Cardiac muscle cell (in vitro differentiated cells and primary cell): ENCODE results near the gene USP2. TPM values are rescaled to one million over a fixed set of nuclear protein-coding genes. Genes with fewer than 3 reads are reported as not detected.

Experiments
- DNase-seq, 2 donors: peaks; one replicate each; pipeline versions ENCODE4 v3.0.0 to v3.0.0-alpha.2; 2010 to 2017; ENCODE audit warnings: low read depth in 1 of 2, low spot score in 1 of 2
- H3K27ac ChIP-seq: fragments of 200-600 bp; sonication (generic); 2 replicates; pipeline ENCODE4 v1.5.1; 2016
- H3K27me3 ChIP-seq: fragments of 200-600 bp; sonication (generic); 2 replicates; pipeline ENCODE4 v1.6.0; 2016; ENCODE audit warnings: control low read depth
- H3K36me3 ChIP-seq: fragments of 200-600 bp; sonication (generic); 2 replicates; pipeline ENCODE4 v1.5.1; 2016; ENCODE audit warnings: control low read depth
- H3K4me1 ChIP-seq: fragments of 200-600 bp; sonication (generic); 2 replicates; pipeline ENCODE4 v1.8.1; 2017; ENCODE audit warnings: low read depth, mild to moderate bottlenecking, mixed run types
- H3K4me3 ChIP-seq: fragments of 200-600 bp; sonication (generic); 2 replicates; pipeline ENCODE4 v1.5.1; 2016; ENCODE audit warnings: mild to moderate bottlenecking
- H3K9me3 ChIP-seq: fragments of 200-600 bp; sonication (generic); 2 replicates; pipeline ENCODE4 v1.5.1; 2017; ENCODE audit warnings: low read depth, mild to moderate bottlenecking, control low read depth
- polyA plus RNA-seq: library from polyadenylated mRNA; unstranded; fragments of >200 nt; fragmentation: Nextera tagmentation; extraction: Ambion mirVana; gene quantifications from 2 replicates; pipeline ENCODE4 v1.2.1, GENCODE V29; 2016
- total RNA-seq: library from RNA; depleted of rRNA; stranded (reverse); fragments of >200 nt; gene quantifications from 2 replicates; pipeline ENCODE4 v1.2.3, GENCODE V29; 2016
- TF ChIP-seq, protein P1 (sequence below): IDR thresholded peaks from 2 replicates; pipeline ENCODE4 v1.5.1; 2012; ENCODE audit warnings: low read depth, mild to moderate bottlenecking, low read length

USP2 gene
- total and polyA plus RNA-seq, 2 experiments from 2014 or later = 36.5 to 39.0 TPM

- Histone ChIP-seq H3K4me1 (peaks cover 6% of the 10 kb centered on the region), H3K36me3 (no peaks in the 10 kb centered on the region), H3K27ac (peak overlapping the region; percentile 41), H3K27me3 (peaks cover 38% of the 10 kb centered on the region), H3K4me3 (no peak overlapping the region), H3K9me3 (no peaks in the 10 kb centered on the region)
- peak; percentile 33 to 77 for DNase-seq
- TF ChIP-seq, protein P1, sequence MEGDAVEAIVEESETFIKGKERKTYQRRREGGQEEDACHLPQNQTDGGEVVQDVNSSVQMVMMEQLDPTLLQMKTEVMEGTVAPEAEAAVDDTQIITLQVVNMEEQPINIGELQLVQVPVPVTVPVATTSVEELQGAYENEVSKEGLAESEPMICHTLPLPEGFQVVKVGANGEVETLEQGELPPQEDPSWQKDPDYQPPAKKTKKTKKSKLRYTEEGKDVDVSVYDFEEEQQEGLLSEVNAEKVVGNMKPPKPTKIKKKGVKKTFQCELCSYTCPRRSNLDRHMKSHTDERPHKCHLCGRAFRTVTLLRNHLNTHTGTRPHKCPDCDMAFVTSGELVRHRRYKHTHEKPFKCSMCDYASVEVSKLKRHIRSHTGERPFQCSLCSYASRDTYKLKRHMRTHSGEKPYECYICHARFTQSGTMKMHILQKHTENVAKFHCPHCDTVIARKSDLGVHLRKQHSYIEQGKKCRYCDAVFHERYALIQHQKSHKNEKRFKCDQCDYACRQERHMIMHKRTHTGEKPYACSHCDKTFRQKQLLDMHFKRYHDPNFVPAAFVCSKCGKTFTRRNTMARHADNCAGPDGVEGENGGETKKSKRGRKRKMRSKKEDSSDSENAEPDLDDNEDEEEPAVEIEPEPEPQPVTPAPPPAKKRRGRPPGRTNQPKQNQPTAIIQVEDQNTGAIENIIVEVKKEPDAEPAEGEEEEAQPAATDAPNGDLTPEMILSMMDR = no peak
Measured at GRCh38 chr11:119337581-119338317, 43.7 kb downstream of the USP2 start.

- no peaks in the 10 kb centered on the region for H3K9me3 ChIP-seq
- no peak overlapping the region for H3K4me3 ChIP-seq
- no peaks in the 10 kb centered on the region for H3K36me3 ChIP-seq
- TF ChIP-seq, protein P1 = no peak
- peak overlapping the region; percentile 41 for H3K27ac ChIP-seq
- H3K27me3 ChIP-seq = peaks cover 29% of the 10 kb centered on the region
- no peak for DNase-seq
- peaks cover 6% of the 10 kb centered on the region for H3K4me1 ChIP-seq
Measured at GRCh38 chr11:119336744-119337469, 44.6 kb downstream of the USP2 start.

- DNase-seq = no peak
- H3K9me3 ChIP-seq = no peaks in the 10 kb centered on the region
- peaks cover 6% of the 10 kb centered on the region for H3K4me1 ChIP-seq
- H3K4me3 ChIP-seq = no peak overlapping the region
- TF ChIP-seq, protein P1 = no peak
- no peaks in the 10 kb centered on the region for H3K36me3 ChIP-seq
- no peak overlapping the region for H3K27ac ChIP-seq
- H3K27me3 ChIP-seq = peaks cover 19% of the 10 kb centered on the region
Measured at GRCh38 chr11:119335655-119336543, 45.6 kb downstream of the USP2 start.

- Histone ChIP-seq H3K27ac (peak overlapping the region; percentile 96), H3K27me3 (peaks cover 12% of the 10 kb centered on the region), H3K9me3 (no peaks in the 10 kb centered on the region), H3K4me3 (peak overlapping the region; percentile 60), H3K4me1 (peaks cover 6% of the 10 kb centered on the region), H3K36me3 (no peaks in the 10 kb centered on the region)
- no peak for DNase-seq
- TF ChIP-seq, protein P1 = no peak
Measured at GRCh38 chr11:119335091-119335654, 46.3 kb downstream of the USP2 start.
